Measurements from ENCODE around the gene PAK6. TPM values are rescaled to one million over a fixed set of nuclear protein-coding genes. Genes with fewer than 3 reads are reported as not detected.

PAK6 gene
- total RNA-seq, 1 donor from 2014 or later = 0.31 TPM

DNA sequence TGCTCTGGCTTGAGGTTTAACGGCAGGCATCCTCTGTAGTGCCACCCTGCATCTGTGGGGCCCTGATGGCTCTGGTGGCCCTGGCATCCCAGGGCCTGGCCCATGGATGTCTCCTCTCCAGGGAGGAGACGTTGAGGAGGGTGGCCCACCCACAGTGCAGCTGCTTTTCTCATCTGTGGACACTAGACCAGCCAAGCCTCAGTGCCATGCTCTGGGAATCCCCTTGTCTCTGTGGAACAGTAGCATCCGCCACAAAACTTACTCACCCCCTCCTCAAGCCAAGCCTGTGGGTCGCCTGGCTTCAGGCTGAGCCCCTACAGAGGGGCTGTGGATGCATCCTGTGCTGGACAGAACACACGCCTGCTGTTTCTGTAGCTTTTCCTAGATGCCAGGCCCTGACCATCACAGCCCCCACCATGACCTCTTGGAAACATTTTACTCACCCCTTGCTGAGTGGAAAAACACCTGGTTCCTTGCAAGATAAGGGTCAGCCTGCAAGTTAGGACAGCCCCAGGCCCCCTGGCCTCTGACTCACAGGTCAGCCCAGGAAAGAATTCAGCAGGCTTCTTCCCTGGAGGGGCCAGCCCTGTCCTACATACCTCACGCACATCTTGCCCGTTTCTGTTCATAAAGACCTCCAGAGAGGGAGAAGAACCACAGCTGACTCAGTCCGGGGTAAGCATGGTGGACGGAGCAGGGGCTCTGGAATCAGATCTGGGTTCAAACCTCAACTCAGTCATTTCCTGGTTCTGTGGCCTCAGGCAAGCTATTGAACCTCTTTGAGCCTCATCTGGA is 19.0 kb downstream of the PAK6 start:
- Mint-ChIP-seq H3K4me3 (ENCODE audit: unreplicated experiment) (no peak overlapping the region), H3K4me1 (ENCODE audit: unreplicated experiment) (peaks cover 9% of the 10 kb centered on the region), H3K36me3 (ENCODE audit: low read depth, unreplicated experiment) (peaks cover 6% of the 10 kb centered on the region), H3K9me3 (ENCODE audit: unreplicated experiment) (no peaks in the 10 kb centered on the region), H3K27ac (ENCODE audit: unreplicated experiment) (no peak overlapping the region), H3K27me3 (ENCODE audit: unreplicated experiment) (peaks cover 15% of the 10 kb centered on the region)
- TF ChIP-seq CTCF (IDR thresholded peaks at IDR 0.05; ENCODE audit: unreplicated experiment) = no peak
- no peak for DNase-seq (ENCODE audit: low spot score)

GRCh38 chr15:40258544-40258943 is 19.7 kb downstream of the PAK6 start:
- H3K4me1 Mint-ChIP-seq (ENCODE audit: unreplicated experiment) = peaks cover 9% of the 10 kb centered on the region
- H3K36me3 Mint-ChIP-seq (ENCODE audit: low read depth, unreplicated experiment) = peaks cover 6% of the 10 kb centered on the region
- no peaks in the 10 kb centered on the region for H3K9me3 Mint-ChIP-seq (ENCODE audit: unreplicated experiment)
- no peak for TF ChIP-seq CTCF (IDR thresholded peaks at IDR 0.05; ENCODE audit: unreplicated experiment)
- no peak for DNase-seq (ENCODE audit: low spot score)
- no peak overlapping the region for H3K27ac Mint-ChIP-seq (ENCODE audit: unreplicated experiment)
- H3K4me3 Mint-ChIP-seq (ENCODE audit: unreplicated experiment) = no peak overlapping the region
- H3K27me3 Mint-ChIP-seq (ENCODE audit: unreplicated experiment) = peaks cover 15% of the 10 kb centered on the region

DNA sequence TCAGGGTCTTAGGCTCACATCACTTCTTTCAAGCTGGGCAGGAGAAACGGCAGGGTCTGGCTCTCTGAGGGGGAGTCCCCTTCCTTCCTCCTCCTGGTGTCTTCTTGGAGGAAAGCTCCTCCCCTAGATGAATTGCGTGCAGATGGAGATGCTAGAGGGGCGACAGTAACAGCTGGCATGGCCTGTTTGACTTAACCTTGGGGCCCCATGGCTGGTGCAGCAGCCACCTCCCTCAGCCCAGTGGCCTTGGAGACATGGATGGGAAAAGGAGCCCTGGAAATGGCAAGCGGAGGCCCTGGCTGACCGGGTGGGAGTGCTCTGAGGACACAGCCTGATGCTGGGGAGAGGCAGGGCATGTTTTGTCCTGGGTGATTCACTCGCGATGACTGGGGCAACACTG is 20.2 kb downstream of the PAK6 start:
- no peak for TF ChIP-seq CTCF (IDR thresholded peaks at IDR 0.05; ENCODE audit: unreplicated experiment)
- Mint-ChIP-seq H3K4me3 (ENCODE audit: unreplicated experiment) (no peak overlapping the region), H3K27ac (ENCODE audit: unreplicated experiment) (no peak overlapping the region), H3K4me1 (ENCODE audit: unreplicated experiment) (peaks cover 6% of the 10 kb centered on the region), H3K27me3 (ENCODE audit: unreplicated experiment) (peaks cover 11% of the 10 kb centered on the region), H3K9me3 (ENCODE audit: unreplicated experiment) (no peaks in the 10 kb centered on the region), H3K36me3 (ENCODE audit: low read depth, unreplicated experiment) (peaks cover 2% of the 10 kb centered on the region)
- no peak for DNase-seq (ENCODE audit: low spot score)

- DNase-seq (ENCODE audit: low spot score) = no peak
- Mint-ChIP-seq H3K4me1 (ENCODE audit: unreplicated experiment) (peaks cover 16% of the 10 kb centered on the region), H3K4me3 (ENCODE audit: unreplicated experiment) (no peak overlapping the region), H3K9me3 (ENCODE audit: unreplicated experiment) (no peaks in the 10 kb centered on the region), H3K27me3 (ENCODE audit: unreplicated experiment) (peaks cover 3% of the 10 kb centered on the region), H3K36me3 (ENCODE audit: low read depth, unreplicated experiment) (no peaks in the 10 kb centered on the region), H3K27ac (ENCODE audit: unreplicated experiment) (no peak overlapping the region)
- no peak for TF ChIP-seq CTCF (IDR thresholded peaks at IDR 0.05; ENCODE audit: unreplicated experiment)
Observed at GRCh38 chr15:40263024-40263754, 24.3 kb downstream of the PAK6 start.

Data from endothelial cell (in vitro differentiated cells).